ENCODE results near the gene PDS5B.

DNA sequence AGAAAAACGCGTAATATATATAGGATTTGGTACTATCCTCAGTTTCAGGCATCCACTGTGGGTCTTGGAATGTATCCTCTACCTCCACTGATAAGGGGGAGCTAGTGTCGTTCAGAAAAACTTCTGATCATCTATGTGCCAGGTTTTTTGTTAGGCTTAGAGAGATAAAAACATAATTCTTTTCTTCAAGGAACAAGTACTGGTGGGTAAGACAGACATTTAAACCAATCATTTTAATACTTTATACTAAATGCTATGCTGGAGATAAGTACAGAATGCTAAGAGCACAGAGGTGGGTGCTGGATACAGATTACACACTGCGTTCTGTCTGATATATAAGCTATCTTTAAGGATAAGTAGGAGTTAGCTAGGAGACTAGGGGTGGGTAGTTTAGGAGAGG, 166.1 kb downstream of the PDS5B start:
- TF ChIP-seq, protein P1, sequence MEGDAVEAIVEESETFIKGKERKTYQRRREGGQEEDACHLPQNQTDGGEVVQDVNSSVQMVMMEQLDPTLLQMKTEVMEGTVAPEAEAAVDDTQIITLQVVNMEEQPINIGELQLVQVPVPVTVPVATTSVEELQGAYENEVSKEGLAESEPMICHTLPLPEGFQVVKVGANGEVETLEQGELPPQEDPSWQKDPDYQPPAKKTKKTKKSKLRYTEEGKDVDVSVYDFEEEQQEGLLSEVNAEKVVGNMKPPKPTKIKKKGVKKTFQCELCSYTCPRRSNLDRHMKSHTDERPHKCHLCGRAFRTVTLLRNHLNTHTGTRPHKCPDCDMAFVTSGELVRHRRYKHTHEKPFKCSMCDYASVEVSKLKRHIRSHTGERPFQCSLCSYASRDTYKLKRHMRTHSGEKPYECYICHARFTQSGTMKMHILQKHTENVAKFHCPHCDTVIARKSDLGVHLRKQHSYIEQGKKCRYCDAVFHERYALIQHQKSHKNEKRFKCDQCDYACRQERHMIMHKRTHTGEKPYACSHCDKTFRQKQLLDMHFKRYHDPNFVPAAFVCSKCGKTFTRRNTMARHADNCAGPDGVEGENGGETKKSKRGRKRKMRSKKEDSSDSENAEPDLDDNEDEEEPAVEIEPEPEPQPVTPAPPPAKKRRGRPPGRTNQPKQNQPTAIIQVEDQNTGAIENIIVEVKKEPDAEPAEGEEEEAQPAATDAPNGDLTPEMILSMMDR (IDR thresholded peaks at IDR 0.05 in 8 of 11, conservative IDR thresholded peaks at IDR 0.05 in 3 of 11), result no peak
- TF ChIP-seq POLR2A (IDR thresholded peaks at IDR 0.05), result no peak
- no peak for TF ChIP-seq POLR2AphosphoS5 (IDR thresholded peaks at IDR 0.05)

Data from spleen (tissue), 7 donors.